GM12878 (cell line): ENCODE data around the gene FPR1.
"Not testable (repeated sequence)": the region's sequence is repeated elsewhere in the genome, so short reads cannot be mapped to it uniquely, and the experiment has no call there.

ENCODE experiments used
- CTCF ChIP-seq, 3 experiments: IDR thresholded peaks in 2 of 3; conservative IDR thresholded peaks in 1 of 3; 2 replicates each; pipeline ENCODE4 v1.5.1; 2011; ENCODE audit warnings: low read depth in 3 of 3, low read length in 3 of 3, mild to moderate bottlenecking in 3 of 3, control low read depth in 2 of 3, moderate library complexity in 2 of 3, inconsistent platforms in 1 of 3, mixed read lengths in 1 of 3; ENCODE audit not compliant: control insufficient read depth in 2 of 3, insufficient read depth in 1 of 3; ENCODE audit errors: extremely low read depth in 1 of 3
- EP300 ChIP-seq, 2 experiments: fragments of 150-350 bp in 1 of 2; IDR thresholded peaks; 2 replicates each; pipeline ENCODE4 v1.6.1; 2011 to 2012; ENCODE audit warnings: low read depth in 2 of 2, low read length in 2 of 2, borderline replicate concordance in 1 of 2, improper control_type of control experiment in 1 of 2, inconsistent platforms in 1 of 2; ENCODE audit not compliant: control insufficient read depth in 1 of 2
- HDGF ChIP-seq: fragments of 450-650 bp; IDR thresholded peaks from 2 replicates; pipeline ENCODE4 v1.6.1; 2016; ENCODE audit warnings: antibody characterized with exemption
- MXI1 ChIP-seq: fragments of 150-350 bp; IDR thresholded peaks from 2 replicates; pipeline ENCODE4 v1.6.1; 2011; ENCODE audit warnings: low read depth, mild to moderate bottlenecking, inconsistent platforms, low read length, improper control_type of control experiment
- NFYB ChIP-seq: IDR thresholded peaks from 2 replicates; pipeline ENCODE4 v1.6.1; 2011; ENCODE audit warnings: low read depth, mild to moderate bottlenecking, low read length, improper control_type of control experiment, moderate library complexity; ENCODE audit not compliant: insufficient read depth
- NR2C2 ChIP-seq: IDR thresholded peaks from 2 replicates; pipeline ENCODE4 v1.6.1; 2011; ENCODE audit warnings: borderline replicate concordance, low read depth; ENCODE audit not compliant: control insufficient read depth, insufficient read length
- POLR2A ChIP-seq: IDR thresholded peaks from 2 replicates; pipeline ENCODE4 v1.6.1; 2011; ENCODE audit warnings: low read depth, mild to moderate bottlenecking, low read length
- TCF7 ChIP-seq: IDR thresholded peaks from 2 replicates; pipeline ENCODE4 v1.6.1; 2014; ENCODE audit warnings: antibody characterized with exemption, borderline replicate concordance

DNA sequence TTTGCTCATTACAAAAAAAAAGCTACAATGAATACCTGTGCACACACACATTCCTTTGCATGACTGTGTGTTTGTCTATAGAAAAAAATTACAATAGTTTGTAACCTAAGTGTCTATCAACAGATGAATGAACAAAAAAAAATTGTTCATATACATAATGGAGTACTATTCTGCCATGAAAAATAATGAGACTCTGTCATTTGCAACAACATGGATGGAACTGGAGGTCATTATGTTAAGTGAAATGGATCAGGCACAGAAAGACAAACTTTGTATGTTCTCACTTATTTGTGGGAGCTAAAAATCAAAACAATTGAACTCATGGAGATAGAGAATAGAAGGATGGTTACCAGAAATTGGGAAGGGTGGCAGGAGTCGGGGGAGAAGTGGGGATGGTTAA lies 24.9 kb upstream of the FPR1 start:
- TF ChIP-seq POLR2A; CTCF (IDR thresholded peaks at IDR 0.05 in 2 of 3, conservative IDR thresholded peaks at IDR 0.05 in 1 of 3; ENCODE audit: control insufficient read depth in 2 of 3, extremely low read depth in 1 of 3, insufficient read depth in 1 of 3, low read depth in 3 of 3, low read length in 3 of 3); TCF7; NFYB; MXI1; HDGF; NR2C2; EP300 (IDR thresholded peaks at IDR 0.05; ENCODE audit: borderline replicate concordance in 1 of 2, control insufficient read depth in 1 of 2, low read depth in 2 of 2, low read length in 2 of 2): not testable (repeated sequence)
